OCI-LY1 (cell line): ENCODE data around the gene ZNF639.
"Not testable (repeated sequence)": the region's sequence is repeated elsewhere in the genome, so short reads cannot be mapped to it uniquely, and the experiment has no call there.

Experiments used
- H2AFZ ChIP-seq: fragments of 200-600 bp; sonication (generic), shearing (Covaris generic); 2 replicates; pipeline ENCODE4 v1.6.0; 2014; ENCODE audit warnings: antibody characterized with exemption, mild to moderate bottlenecking, low read length
- H3F3A ChIP-seq: fragments of 200-600 bp; sonication (generic), shearing (Covaris generic); 2 replicates; pipeline ENCODE4 v1.6.0; 2014; ENCODE audit warnings: mild to moderate bottlenecking, antibody characterized with exemption, low read length, moderate library complexity; ENCODE audit not compliant: insufficient read depth
- H3K27ac ChIP-seq: fragments of 200-600 bp; sonication (generic); 2 replicates; pipeline ENCODE4 v1.5.1; 2014; ENCODE audit warnings: low read length, mixed run types, mild to moderate bottlenecking, low read depth; ENCODE audit not compliant: poor library complexity, severe bottlenecking
- H3K27me3 ChIP-seq: fragments of 200-600 bp; sonication (generic); 2 replicates; pipeline ENCODE4 v1.6.0; 2014; ENCODE audit warnings: antibody characterized with exemption, mild to moderate bottlenecking, low read length, moderate library complexity; ENCODE audit not compliant: insufficient read depth
- H3K36me3 ChIP-seq: fragments of 200-600 bp; sonication (generic); 2 replicates; pipeline ENCODE4 v1.6.1; 2014; ENCODE audit warnings: mild to moderate bottlenecking, antibody characterized with exemption, low read length, moderate library complexity, mixed read lengths; ENCODE audit not compliant: insufficient read depth
- H3K4me1 ChIP-seq: fragments of 200-600 bp; sonication (generic); 2 replicates; pipeline ENCODE4 v1.5.1; 2014; ENCODE audit warnings: mild to moderate bottlenecking, low read length, moderate library complexity; ENCODE audit not compliant: insufficient read depth, severe bottlenecking
- H3K4me2 ChIP-seq: fragments of 200-600 bp; sonication (generic), shearing (Covaris generic); 2 replicates; pipeline ENCODE4 v1.6.1; 2014; ENCODE audit warnings: low read length
- H3K4me3 ChIP-seq: fragments of 200-600 bp; sonication (generic); 2 replicates; pipeline ENCODE4 v1.5.1; 2014; ENCODE audit warnings: low read length, low read depth, mild to moderate bottlenecking, mixed read lengths; ENCODE audit not compliant: poor library complexity, severe bottlenecking
- H3K79me2 ChIP-seq: fragments of 200-600 bp; shearing (Covaris generic); 2 replicates; pipeline ENCODE4 v1.6.1; 2016; ENCODE audit warnings: mixed run types, low read length, mixed read lengths; ENCODE audit not compliant: insufficient read depth
- H3K9ac ChIP-seq: fragments of 200-600 bp; sonication (generic), shearing (Covaris generic); 2 replicates; pipeline ENCODE4 v1.6.1; 2014; ENCODE audit warnings: mild to moderate bottlenecking, low read length, mixed read lengths
- H3K9me2 ChIP-seq: fragments of 200-600 bp; sonication (generic), shearing (Covaris generic); 2 replicates; pipeline ENCODE4 v1.6.1; 2014; ENCODE audit warnings: low read depth, mild to moderate bottlenecking, low read length, mixed read lengths
- H3K9me3 ChIP-seq: fragments of 200-600 bp; shearing (Covaris generic); 2 replicates; pipeline ENCODE4 v1.6.1; 2014; ENCODE audit warnings: low read length, mixed read lengths
- H4K20me1 ChIP-seq: fragments of 200-600 bp; sonication (generic), shearing (Covaris generic); 2 replicates; pipeline ENCODE4 v1.6.0; 2016; ENCODE audit warnings: mild to moderate bottlenecking, low read length; ENCODE audit not compliant: insufficient read depth
- EZH2 ChIP-seq: fragments of 200-600 bp; sonication (generic), shearing (Covaris generic); IDR thresholded peaks from 2 replicates; pipeline ENCODE4 v1.8.0; 2017; ENCODE audit warnings: borderline replicate concordance, mixed run types, mild to moderate bottlenecking, antibody characterized with exemption, low read length, moderate library complexity, mixed read lengths
- TF ChIP-seq, protein P1 (sequence below): fragments of 200-600 bp; sonication (generic), shearing (Covaris generic); IDR thresholded peaks from 2 replicates; pipeline ENCODE4 v1.5.1; 2017; ENCODE audit warnings: mild to moderate bottlenecking, antibody characterized with exemption, low read length, moderate library complexity, mixed read lengths

Gene ZNF639

DNA sequence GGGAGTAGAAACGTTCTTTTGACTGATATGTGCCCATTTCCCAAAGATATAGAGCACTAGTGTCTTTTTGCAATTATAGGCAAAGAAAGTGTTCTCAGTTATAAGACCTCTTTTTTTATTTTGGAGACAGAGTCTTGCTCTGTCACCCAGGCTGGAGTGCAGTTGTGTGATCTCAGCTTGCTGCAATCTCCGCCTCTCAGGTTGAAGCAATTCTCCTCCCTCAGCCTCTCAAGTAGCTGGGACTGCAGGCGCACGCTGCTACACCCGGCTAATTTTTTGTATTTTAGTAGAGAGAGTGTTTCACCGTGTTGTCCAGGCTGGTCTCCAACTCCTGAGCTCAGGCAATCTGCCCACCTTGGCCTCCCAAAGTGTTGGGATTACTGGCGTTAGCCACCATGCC, 20.7 kb upstream of the ZNF639 start:
- Histone ChIP-seq H3K27me3 (no peaks in the 10 kb centered on the region), H3K4me1 (no peaks in the 10 kb centered on the region), H3K9ac (no peak overlapping the region), H3K27ac (no peak overlapping the region), H3K79me2 (no peaks in the 10 kb centered on the region), H3K4me3 (no peak overlapping the region), H3K36me3 (no peaks in the 10 kb centered on the region), H3F3A (no peaks in the 10 kb centered on the region), H3K9me2 (no peaks in the 10 kb centered on the region), H3K9me3 (peaks cover 3% of the 10 kb centered on the region; the same call in 1 of the 2 replicates), H3K4me2 (no peak overlapping the region), H2AFZ (no peak overlapping the region), H4K20me1 (no peaks in the 10 kb centered on the region)
- no peak for TF ChIP-seq EZH2
- TF ChIP-seq, protein P1, sequence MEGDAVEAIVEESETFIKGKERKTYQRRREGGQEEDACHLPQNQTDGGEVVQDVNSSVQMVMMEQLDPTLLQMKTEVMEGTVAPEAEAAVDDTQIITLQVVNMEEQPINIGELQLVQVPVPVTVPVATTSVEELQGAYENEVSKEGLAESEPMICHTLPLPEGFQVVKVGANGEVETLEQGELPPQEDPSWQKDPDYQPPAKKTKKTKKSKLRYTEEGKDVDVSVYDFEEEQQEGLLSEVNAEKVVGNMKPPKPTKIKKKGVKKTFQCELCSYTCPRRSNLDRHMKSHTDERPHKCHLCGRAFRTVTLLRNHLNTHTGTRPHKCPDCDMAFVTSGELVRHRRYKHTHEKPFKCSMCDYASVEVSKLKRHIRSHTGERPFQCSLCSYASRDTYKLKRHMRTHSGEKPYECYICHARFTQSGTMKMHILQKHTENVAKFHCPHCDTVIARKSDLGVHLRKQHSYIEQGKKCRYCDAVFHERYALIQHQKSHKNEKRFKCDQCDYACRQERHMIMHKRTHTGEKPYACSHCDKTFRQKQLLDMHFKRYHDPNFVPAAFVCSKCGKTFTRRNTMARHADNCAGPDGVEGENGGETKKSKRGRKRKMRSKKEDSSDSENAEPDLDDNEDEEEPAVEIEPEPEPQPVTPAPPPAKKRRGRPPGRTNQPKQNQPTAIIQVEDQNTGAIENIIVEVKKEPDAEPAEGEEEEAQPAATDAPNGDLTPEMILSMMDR: no peak

GRCh38 chr3:179304605-179305004, 18.2 kb upstream of the ZNF639 start:
- H3F3A ChIP-seq: no peaks in the 10 kb centered on the region
- H3K27me3 ChIP-seq: no peaks in the 10 kb centered on the region
- no peaks in the 10 kb centered on the region for H4K20me1 ChIP-seq
- no peaks in the 10 kb centered on the region for H3K9me3 ChIP-seq
- no peak overlapping the region for H3K4me3 ChIP-seq
- no peaks in the 10 kb centered on the region for H3K36me3 ChIP-seq
- no peak overlapping the region for H3K9ac ChIP-seq
- H3K9me2 ChIP-seq: no peaks in the 10 kb centered on the region
- no peak overlapping the region for H3K27ac ChIP-seq
- no peak overlapping the region for H3K4me2 ChIP-seq
- H2AFZ ChIP-seq: no peak overlapping the region
- no peak for TF ChIP-seq EZH2
- TF ChIP-seq, protein P1: no peak
- H3K4me1 ChIP-seq: no peaks in the 10 kb centered on the region
- H3K79me2 ChIP-seq: no peaks in the 10 kb centered on the region

- not testable (repeated sequence) for H3K4me3 ChIP-seq, H3K4me2 ChIP-seq, H3K36me3 ChIP-seq, H3K9me2 ChIP-seq, H2AFZ ChIP-seq, H3F3A ChIP-seq, H3K27me3 ChIP-seq, H3K9me3 ChIP-seq, H4K20me1 ChIP-seq, H3K79me2 ChIP-seq, H3K9ac ChIP-seq, H3K27ac ChIP-seq, H3K4me1 ChIP-seq
Observed at GRCh38 chr3:179307362-179307761, 15.5 kb upstream of the ZNF639 start.

DNA sequence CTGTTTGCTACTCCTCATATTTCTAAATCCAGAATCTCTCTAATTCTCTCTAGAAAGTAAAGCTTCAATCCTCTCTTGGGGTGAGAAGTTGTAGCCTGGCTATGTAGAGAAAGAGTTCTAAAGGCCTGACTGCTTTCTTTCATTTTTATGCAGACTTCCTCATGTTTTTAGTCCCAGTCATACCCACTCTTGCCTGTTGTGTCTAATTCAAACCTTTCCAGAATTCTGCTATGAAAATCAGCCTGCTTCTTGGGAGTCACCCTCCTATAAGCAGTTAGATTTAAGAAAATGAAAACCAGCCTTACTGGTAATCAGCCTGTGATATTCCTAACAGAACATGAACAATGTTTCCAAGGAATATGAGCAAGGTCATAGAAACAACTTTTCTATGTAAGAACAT, 14.8 kb upstream of the ZNF639 start:
- TF ChIP-seq, protein P1: no peak
- TF ChIP-seq EZH2: no peak
- no peak overlapping the region for H3K9ac ChIP-seq
- no peaks in the 10 kb centered on the region for H3K27me3 ChIP-seq
- H3K4me3 ChIP-seq: no peak overlapping the region
- H3K4me2 ChIP-seq: no peak overlapping the region
- H3K27ac ChIP-seq: no peak overlapping the region
- no peaks in the 10 kb centered on the region for H3K4me1 ChIP-seq
- no peak overlapping the region for H2AFZ ChIP-seq
- H4K20me1 ChIP-seq: no peaks in the 10 kb centered on the region
- no peaks in the 10 kb centered on the region for H3K9me3 ChIP-seq
- H3K36me3 ChIP-seq: no peaks in the 10 kb centered on the region
- no peaks in the 10 kb centered on the region for H3K79me2 ChIP-seq
- no peaks in the 10 kb centered on the region for H3K9me2 ChIP-seq
- H3F3A ChIP-seq: no peaks in the 10 kb centered on the region
